HG02840 (cell line): Measurements from ENCODE around the gene WFDC11.

Experiments used
- ATAC-seq: cut with Tn5 transposase; IDR thresholded peaks from one replicate; pipeline ENCODE4 v1.9.1; 2021; ENCODE audit warnings: mild to moderate bottlenecking, moderate library complexity, moderate number of reproducible peaks; ENCODE audit not compliant: unreplicated experiment, low FRiP score

The WFDC11 gene

GRCh38 chr20:45629496-45630100, 40.4 kb downstream of the WFDC11 start, which contains the start of gene WFDC10A:
Gene WFDC10A (plus strand): TSS chr20:45629739. CDS start chr20:45629814, 75 bp downstream.
- no peak for ATAC-seq

DNA sequence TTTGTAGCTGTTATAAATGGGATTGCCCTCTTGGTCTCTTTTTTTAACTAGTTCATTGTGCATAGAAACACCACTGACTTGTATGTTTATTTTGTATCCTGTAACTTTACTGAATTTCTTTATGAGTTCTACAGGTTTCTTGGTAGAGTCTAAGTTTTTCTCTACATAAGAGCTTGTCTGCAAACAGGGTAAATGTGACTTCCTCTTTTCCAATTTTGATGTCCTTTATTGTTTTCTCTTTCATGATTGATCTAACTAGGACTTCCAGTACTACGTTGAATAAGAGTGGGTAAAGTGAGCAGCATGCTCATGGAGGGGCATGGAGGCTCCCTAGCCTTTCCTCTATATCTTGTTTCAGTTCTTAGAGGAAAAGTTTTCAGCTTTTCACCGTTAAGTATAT, 43.5 kb downstream of the WFDC11 start:
- no peak for ATAC-seq

GRCh38 chr20:45621593-45621992, 48.4 kb downstream of the WFDC11 start:
- no peak for ATAC-seq

DNA sequence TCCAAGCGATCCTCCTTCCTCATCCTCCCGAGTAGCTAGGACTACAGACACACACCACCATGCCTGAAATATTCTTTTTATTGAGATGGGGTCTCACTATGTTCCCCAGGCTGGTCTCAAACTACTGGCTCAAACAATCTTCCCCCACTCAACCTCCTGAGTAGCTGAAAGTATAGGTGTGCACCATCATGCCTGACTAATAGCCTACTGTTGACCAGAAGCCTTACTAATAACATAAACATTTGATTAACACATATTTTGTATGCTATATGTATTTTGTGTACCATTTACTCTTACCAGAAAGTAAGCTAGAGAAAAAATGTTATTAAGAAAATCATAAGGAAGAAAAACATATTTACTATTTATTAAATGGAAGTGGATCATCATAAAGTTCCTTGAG, 52.4 kb downstream of the WFDC11 start:
- no peak for ATAC-seq

DNA sequence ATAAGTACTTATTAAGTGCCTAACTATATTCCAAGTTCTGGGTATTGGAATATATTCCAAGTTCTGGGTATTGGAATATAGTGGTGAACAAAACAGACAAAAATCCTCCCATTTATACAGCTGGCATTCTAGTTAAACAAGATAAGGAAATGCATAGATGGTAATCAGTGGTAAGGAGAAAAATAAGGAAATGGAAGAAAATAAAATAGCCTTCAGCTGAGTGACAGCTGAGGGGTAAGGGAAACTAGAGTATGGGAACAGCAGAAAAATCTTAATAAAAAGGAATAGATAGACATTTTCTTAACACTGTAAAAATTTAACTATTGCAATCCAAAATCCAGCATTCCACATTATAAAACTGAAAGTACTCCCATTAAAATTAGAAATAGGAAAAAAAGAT, 57.7 kb downstream of the WFDC11 start:
- no peak for ATAC-seq

- ATAC-seq, result no peak
Measured at GRCh38 chr20:45611054-45611453, 59.0 kb downstream of the WFDC11 start.

DNA sequence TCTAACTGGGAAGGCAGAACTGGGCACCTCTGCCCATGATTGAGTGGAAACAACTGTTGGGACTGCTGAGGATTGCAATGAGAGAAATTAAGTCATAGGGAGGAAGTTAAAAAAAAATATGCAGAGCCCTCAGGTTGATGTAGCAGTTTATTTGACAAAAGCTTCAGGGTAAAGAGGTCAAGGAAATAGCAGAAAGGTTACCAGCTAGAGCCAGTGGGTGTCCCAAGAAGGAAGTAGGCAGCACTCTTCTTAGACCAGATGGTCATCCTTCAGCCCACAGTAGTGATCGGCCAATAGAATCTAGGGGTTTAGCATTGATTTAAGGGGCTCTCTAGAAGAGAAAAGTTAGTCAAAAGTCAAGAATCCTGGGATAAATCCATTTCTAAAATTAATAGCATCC, 62.2 kb downstream of the WFDC11 start:
- no peak for ATAC-seq
